ENCODE measurements around the gene SERPINA4.
"Not testable (repeated sequence)": the region's sequence is repeated elsewhere in the genome, so short reads cannot be mapped to it uniquely, and the experiment has no call there.

The SERPINA4 gene

GRCh38 chr14:94593376-94593748 lies 32.1 kb downstream of the SERPINA4 start:
- DNase-seq, result no peak

- DNase-seq, result no peak
Measured at GRCh38 chr14:94593749-94594431, 32.6 kb downstream of the SERPINA4 start.

GRCh38 chr14:94594441-94594840 lies 33.2 kb downstream of the SERPINA4 start:
- no peak for DNase-seq

- DNase-seq, result no peak
Measured at GRCh38 chr14:94595912-94596311, 34.7 kb downstream of the SERPINA4 start.

- no peak for DNase-seq
Measured at GRCh38 chr14:94596361-94596760, 35.1 kb downstream of the SERPINA4 start.

- no peak for DNase-seq
Measured at GRCh38 chr14:94597788-94598187, 36.5 kb downstream of the SERPINA4 start.

GRCh38 chr14:94598506-94598815 lies 37.2 kb downstream of the SERPINA4 start:
- no peak for DNase-seq

GRCh38 chr14:94598816-94599655 lies 37.8 kb downstream of the SERPINA4 start:
- no peak for DNase-seq

- DNase-seq, result no peak
Measured at GRCh38 chr14:94599656-94600004, 38.4 kb downstream of the SERPINA4 start.

- DNase-seq, result no peak
Measured at GRCh38 chr14:94600148-94600545, 38.9 kb downstream of the SERPINA4 start.

GRCh38 chr14:94601884-94602391 lies 40.7 kb downstream of the SERPINA4 start:
- no peak for DNase-seq

GRCh38 chr14:94602722-94603121 lies 41.5 kb downstream of the SERPINA4 start:
- no peak for DNase-seq

GRCh38 chr14:94605361-94605760 lies 44.1 kb downstream of the SERPINA4 start:
- no peak for DNase-seq

GRCh38 chr14:94608966-94609365 lies 47.7 kb downstream of the SERPINA4 start:
- DNase-seq, result not testable (repeated sequence)

- no peak for DNase-seq
Measured at GRCh38 chr14:94611179-94611578, 49.9 kb downstream of the SERPINA4 start.

GRCh38 chr14:94612174-94612573 lies 50.9 kb downstream of the SERPINA4 start, which contains the start of gene SERPINA3:
TSS of gene SERPINA3 (plus strand) at chr14:94612391. CDS start at chr14:94614442, 2,051 bp downstream.
- DNase-seq, result no peak

- no peak for DNase-seq
Measured at GRCh38 chr14:94612580-94613554, 51.6 kb downstream of the SERPINA4 start.

GRCh38 chr14:94613720-94614644 lies 52.7 kb downstream of the SERPINA4 start:
- no peak for DNase-seq

GRCh38 chr14:94614802-94615201 lies 53.6 kb downstream of the SERPINA4 start:
- DNase-seq, result no peak

- no peak for DNase-seq
Measured at GRCh38 chr14:94615254-94615653, 54.0 kb downstream of the SERPINA4 start.

- DNase-seq, result no peak
Measured at GRCh38 chr14:94615823-94616570, 54.8 kb downstream of the SERPINA4 start.

Measured in stimulated activated CD4-positive, alpha-beta T cell treated with anti-CD3 and anti-CD28 coated beads, Interleukin-4, amount 100 ng/mL, for 24 hours (primary cell).